ENCODE results near the gene SPATA16.

- TF ChIP-seq CTCF (IDR thresholded peaks at IDR 0.05) = no peak
- TF ChIP-seq EZH2 (IDR thresholded peaks at IDR 0.05; ENCODE audit: borderline replicate concordance, insufficient read depth, low read depth, low read length, poor library complexity, severe bottlenecking) = no peak
These were observed 271.7 kb downstream of the SPATA16 start for GRCh38 chr3:172869368-172869771.

Data from B cell (primary cell).